A673 (cell line): Measurements from ENCODE around the gene FAM120B.

Experiments used
- EZH2 ChIP-seq: fragments of 200-600 bp; sonication (generic); IDR thresholded peaks from 2 replicates; pipeline ENCODE4 v1.6.1; 2017; ENCODE audit warnings: borderline replicate concordance, low read depth, mild to moderate bottlenecking, mixed read lengths, antibody characterized with exemption, low read length; ENCODE audit not compliant: poor library complexity, severe bottlenecking
- TF ChIP-seq, protein P1 (sequence below): fragments of 300-800, 200-600 bp; sonication (generic); conservative IDR thresholded peaks from 2 replicates; pipeline ENCODE4 v1.5.1; 2017; ENCODE audit warnings: low read depth, mild to moderate bottlenecking, antibody characterized with exemption, low read length, moderate library complexity, mixed read lengths

DNA sequence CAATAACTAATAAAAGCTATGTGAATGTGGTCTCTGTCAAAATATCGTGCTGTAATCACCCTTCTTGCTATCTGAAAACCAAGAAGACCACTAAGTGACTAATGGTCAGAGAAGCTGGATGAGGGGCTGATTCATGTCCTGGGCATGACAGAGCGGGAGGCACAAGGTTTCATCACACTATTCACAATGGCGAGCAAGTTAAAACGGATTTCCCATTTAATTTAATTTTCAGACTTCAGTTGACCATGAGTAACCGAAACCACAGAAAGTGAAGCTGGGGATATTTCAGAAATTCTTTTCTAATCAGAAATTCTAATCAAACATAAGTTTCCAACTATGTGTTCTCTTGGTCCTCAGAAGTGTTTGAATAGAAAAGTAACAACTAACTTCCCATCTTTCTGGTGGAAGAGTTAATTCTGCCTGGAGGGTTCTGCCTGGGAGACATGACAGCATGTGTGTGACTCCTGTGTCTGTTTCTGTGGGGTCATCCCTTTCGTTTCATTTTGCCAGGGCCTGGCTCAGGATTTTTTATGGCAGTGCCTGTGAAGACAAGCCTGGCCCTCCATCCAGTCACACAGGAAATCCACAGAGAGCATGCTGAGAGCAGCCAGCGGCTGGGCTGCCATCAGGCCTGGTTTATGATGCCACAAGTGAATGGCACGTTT, 98.9 kb downstream of the FAM120B start:
- TF ChIP-seq, protein P1, sequence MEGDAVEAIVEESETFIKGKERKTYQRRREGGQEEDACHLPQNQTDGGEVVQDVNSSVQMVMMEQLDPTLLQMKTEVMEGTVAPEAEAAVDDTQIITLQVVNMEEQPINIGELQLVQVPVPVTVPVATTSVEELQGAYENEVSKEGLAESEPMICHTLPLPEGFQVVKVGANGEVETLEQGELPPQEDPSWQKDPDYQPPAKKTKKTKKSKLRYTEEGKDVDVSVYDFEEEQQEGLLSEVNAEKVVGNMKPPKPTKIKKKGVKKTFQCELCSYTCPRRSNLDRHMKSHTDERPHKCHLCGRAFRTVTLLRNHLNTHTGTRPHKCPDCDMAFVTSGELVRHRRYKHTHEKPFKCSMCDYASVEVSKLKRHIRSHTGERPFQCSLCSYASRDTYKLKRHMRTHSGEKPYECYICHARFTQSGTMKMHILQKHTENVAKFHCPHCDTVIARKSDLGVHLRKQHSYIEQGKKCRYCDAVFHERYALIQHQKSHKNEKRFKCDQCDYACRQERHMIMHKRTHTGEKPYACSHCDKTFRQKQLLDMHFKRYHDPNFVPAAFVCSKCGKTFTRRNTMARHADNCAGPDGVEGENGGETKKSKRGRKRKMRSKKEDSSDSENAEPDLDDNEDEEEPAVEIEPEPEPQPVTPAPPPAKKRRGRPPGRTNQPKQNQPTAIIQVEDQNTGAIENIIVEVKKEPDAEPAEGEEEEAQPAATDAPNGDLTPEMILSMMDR, result no peak
- no peak for TF ChIP-seq EZH2
